HL-60/S4 (cell line): ENCODE measurements around the gene AHCYL2.
"Not testable (repeated sequence)": the region's sequence is repeated elsewhere in the genome, so short reads cannot be mapped to it uniquely, and the experiment has no call there.

Source experiments
- in situ Hi-C: fragments of 300-500 bp; cut with MboI; formaldehyde crosslinking; loops from 2 replicates; pipeline ENCODE4 v1.14.3; 2022; ENCODE audit warnings: low sequenced_read_pairs

The AHCYL2 gene

DNA sequence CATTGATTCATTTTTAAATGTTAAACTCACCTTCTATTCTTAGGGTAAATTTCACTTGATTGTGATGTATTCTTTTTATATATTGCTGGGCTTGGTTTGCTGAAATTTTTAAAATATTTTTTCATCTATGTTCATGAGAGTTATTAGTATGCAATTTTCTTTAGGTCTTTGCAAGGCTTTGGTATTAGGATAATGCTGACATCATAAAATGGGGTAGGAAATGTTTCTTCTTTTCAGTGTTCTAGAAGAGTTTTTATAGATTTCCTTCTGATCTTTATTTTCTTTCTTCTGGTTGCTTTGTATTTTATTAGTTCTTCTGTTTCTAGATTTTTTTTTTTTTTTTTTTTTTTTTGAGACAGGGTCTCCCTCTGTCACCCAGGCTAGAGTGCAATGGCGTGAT is 56.3 kb downstream of the AHCYL2 start:
- in situ Hi-C loops, result no loop called here

DNA sequence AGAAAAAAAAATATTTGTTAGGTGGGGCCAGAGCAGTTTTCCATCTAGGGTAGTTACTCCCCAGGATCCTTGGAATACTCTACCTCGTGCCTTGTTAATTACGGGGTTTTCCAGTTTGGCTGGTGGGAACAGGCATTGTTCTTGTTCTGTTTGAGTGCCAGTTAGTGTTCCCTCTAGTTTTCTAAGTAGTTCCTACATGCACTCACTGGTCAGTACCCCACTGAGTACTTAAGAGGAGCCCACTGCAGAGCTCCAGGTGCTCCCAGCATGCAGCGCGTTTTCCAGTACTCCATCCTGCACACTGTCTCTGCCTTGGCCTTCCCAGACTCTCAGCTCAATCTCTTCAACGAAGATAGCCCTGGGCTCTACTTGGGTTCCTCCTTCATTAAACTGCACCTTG is 58.0 kb downstream of the AHCYL2 start:
- in situ Hi-C loops, result no loop called here

DNA sequence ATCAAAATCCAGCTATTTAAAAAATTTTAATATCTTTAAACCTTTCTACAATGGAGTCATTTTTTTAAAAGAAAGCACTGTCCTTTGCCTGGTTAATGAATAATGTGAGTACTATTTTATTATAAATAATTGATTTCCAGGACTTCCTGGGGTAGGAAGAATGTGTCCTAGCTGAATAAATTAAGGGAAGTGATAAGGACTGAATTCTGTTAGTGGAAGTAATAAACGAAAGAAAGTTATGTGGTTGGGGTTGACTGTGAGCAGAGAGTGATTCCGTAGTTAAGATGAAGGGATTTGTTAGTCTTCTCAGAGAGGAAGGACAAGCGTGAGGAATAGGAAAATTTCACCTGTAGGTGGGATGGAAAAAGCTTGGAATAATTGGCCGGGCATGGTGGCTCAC is 59.1 kb downstream of the AHCYL2 start:
- in situ Hi-C loops, result no loop called here

DNA sequence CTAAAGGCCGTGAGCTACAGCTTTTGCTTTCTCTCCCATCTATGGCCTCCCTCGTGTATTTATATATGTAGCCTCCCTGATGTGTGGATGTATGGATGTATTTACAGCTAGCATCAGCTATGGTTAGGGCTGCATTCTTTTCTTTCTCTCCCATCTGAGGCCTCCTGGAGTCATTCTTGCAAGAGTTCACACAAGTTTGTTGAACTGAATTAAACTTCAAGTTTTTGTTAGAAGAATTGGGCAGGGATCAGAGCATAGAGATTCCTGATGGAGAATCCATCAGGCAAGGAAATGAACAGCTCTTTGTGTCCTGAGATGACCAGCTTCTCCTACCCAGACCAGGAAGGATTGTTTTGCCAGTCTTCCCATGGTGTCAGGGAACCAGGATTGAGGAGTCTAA is 60.3 kb downstream of the AHCYL2 start:
- in situ Hi-C loops, result no loop called here

DNA sequence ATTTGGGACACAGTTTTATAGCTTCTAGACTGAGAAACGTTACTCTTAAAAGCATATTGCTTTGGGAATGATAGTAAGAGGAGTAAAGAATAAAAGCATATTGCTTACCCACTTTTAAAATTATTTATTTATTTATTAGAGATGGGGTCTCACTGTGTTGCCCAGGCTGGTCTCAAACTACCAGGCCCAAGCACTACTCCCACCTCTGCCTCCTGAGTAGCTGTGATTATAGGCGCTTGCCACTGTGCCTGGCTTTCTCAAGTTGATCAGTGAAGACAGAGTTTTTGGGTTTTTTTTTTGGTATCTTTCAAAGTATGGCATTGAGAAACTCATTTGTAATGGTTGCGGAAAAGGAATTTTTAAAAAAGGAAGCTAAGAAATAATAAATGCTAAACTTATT is 68.0 kb downstream of the AHCYL2 start:
- in situ Hi-C loops, result no loop called here

DNA sequence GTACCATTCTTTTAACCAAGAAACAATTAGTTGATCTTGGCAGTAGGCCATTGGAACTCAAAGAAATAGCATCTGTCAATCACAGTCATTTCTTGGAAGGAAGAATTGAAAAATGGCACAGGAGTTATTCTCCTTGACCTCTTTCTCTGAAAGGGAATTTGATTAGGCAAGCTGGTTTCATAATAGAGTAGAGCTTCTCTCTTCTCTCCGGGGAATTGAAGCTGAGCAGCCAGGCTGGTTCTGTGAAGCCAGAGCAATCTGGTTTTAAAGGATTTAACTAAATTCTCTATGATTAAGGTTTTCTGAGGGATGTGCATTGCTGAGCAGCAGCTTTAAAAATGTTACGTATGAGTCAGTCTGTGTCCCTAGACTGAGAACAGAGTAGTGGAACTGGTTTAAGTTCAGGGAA is 70.2 kb downstream of the AHCYL2 start:
- in situ Hi-C loops, result no loop called here

DNA sequence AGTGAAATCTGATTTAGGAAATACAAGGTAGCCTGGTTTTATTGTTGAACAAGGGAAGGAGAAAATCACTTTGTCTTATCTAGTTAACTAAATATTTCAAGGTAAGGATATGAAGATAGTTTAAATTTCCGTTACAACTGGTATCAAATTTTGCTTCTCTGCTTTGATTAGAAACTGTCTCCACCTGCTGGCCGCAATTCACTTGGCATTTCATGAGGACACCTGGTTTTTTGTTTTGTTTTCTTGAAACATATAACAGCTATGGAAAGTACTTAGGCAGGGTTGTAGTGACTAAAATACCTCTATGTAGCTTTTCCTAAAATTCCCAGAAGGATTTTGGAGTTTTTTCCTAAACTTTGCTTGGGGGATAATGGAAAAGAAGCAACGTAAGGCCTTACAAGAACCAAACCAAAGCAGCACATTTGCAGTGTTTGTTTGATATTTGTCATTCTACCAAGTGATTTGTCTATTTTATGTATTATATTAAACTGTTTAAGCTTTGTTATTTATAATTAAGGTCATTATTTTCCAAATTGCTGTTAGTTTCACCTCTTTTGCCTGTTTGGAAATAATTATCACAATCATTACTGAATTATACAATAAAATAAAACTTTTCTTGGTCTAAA is 73.6 kb downstream of the AHCYL2 start:
- in situ Hi-C loops, result no loop called here

DNA sequence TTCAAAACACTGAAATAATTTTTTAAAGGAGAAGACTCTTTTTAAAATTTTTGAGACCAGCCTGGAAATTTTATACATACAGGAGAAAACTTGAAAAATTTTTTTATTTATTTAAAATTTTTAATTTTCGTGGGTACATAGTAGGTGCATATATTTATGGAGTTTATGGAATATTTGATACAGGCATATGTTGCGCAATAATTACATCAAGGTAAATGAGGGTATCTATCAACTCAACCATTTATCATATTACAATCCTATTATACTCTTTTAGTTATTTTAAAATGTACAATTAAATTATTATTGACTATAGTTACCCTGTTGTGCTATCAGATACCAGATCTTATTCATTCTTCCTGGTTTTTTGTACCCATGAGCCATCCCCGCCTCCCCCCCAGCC is 75.1 kb downstream of the AHCYL2 start:
- in situ Hi-C loops, result no loop called here

DNA sequence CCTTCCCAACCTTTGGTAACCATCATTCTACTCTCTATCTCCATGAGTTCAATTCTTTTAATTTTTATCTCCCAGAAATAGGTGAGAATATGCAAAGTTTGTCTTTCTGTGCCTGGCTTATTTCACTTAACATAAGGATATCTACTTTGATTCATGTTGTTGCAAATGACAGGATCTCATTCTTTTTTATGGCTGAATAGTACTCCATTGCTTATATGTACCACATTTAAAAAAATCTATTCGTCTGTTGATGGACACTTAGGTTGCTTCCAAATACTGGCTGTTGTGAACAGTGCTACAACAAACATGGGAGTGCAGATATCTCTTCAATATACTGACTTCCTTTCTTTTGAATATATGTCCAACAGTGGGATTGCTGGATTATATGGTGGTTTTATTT is 75.5 kb downstream of the AHCYL2 start:
- in situ Hi-C loops, result not testable (repeated sequence)

DNA sequence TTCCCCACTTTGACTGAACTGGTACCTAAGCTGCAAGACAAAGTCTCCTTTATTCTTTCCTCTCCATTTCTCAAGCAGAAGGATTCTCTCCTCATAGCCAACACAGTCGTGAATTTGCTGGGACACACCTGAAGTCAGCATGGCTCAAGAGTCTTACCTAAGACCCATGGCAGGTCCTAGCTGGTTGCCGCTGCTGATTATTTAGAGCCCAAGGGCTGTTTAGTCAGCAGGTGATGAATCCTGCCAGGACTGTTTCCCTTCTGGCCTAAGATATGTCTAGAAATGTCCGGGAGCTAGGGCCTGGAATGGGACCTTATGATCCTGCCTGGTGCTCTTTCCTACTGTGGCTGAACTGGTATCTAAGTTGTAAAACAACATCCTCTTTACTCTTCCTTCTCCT is 82.8 kb downstream of the AHCYL2 start:
- in situ Hi-C loops, result no loop called here

DNA sequence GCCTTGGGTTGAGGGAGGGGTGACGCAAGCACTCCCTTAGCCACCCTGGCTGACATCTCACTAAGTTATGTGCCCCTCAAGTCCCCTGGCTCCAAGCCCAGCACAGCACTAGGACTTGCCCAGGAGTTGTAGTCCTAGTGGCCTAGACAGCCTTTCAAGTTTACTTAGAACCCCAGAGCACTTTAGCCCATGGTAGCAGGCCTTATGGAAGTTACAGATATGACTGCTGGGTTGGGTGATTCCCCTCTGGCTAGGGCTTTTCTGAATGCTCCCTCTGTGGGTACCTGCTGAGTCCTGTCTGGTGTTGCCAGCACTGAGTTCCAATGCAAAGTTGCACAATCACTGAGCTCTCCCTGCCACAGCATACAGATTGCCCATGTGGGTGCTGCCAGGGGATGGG is 83.2 kb downstream of the AHCYL2 start:
- in situ Hi-C loops, result no loop called here

DNA sequence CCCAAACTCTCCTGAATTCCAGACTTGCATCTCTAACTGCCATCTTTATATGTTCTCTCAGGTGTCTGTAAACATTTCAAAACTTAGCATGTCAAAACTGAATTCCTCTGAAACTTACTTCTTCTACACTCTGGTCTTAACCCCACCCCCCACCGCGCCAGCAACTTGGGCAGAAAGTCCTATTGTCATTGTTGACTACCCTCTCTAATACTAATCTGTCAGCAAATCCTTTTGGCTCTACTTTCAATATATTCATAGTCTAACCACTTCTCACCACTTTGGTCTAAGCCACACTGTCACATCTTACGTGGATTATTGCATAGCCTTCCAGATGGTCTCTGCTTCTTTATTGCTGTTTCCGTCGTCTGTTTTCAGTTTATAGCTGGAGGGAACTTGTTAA is 86.6 kb downstream of the AHCYL2 start:
- in situ Hi-C loops, result no loop called here

DNA sequence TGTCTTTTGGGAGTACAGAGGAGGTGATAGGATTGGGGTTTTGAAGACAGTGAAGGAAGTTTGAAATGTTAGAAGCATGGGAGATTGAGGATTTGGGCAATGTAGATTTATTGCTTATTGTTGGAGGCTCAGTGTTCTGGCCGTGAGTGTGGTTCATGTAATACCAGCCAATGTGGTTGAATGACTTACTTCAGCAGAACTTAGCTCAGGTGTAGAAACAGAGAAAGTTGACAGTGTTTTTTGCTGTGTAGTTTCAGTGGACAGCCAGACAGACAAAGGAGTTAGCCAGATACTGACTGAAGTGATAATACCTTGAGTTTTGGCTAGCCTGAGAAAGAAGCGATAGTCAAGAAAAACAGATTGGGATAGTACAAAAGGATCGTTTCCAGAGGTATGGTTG is 88.5 kb downstream of the AHCYL2 start:
- in situ Hi-C loops, result no loop called here

DNA sequence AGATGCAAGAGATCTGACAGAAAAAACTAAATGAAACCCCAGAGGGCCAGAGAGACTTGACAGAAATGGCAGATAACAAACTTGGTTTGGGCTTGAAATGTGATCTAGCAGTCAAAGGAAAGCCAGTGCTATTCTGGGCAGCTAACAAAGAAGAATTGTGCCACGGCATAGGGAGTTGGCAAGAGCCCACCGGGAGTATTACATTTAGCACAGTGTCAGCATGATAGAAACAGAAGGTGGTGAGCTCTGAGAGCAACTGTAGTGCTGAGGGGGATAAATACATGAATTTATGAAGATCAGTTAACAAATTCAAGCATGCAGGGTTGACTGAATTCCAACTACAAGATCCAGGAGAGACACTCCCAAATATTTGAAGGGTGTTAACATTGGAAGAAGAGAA is 91.1 kb downstream of the AHCYL2 start:
- in situ Hi-C loops, result no loop called here

DNA sequence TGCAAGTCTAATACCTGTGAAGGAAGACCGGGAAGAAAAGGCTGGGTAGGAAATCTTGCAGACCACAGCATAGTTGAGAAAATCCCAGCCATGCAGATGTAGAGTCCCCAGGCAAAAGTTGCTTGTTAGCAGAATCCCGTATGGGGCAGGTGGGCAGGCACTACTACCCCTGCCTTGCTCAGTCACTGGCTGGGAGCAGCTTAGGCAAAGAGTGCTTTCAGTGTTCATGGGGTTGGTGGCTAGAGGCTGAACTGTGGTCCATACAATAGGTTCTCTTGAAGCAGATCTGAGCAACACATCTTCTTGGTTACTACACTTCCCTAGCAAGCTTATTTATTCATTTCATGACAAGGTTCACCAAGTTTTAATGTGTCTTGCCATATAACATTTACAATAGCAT is 92.6 kb downstream of the AHCYL2 start:
- in situ Hi-C loops, result no loop called here

DNA sequence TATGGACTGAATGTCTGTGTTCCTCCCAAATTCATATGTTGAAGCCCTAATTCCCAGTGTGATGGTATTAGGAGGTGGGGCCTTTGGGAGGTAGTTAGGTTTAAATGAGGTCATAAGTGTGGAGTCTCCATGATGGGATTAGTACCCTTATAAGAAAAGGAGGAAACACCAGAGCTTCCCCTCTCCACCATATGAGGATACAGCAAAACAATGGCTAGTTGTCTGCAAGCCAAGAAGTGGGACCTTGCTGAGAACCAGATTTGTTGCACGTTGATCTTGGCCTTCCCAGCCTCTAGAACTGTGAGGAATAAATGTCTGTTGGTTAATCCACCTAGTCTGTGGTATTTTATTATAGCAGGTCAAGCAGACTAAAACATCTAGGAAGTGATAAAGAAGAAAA is 102.2 kb downstream of the AHCYL2 start:
- in situ Hi-C loops, result no loop called here

DNA sequence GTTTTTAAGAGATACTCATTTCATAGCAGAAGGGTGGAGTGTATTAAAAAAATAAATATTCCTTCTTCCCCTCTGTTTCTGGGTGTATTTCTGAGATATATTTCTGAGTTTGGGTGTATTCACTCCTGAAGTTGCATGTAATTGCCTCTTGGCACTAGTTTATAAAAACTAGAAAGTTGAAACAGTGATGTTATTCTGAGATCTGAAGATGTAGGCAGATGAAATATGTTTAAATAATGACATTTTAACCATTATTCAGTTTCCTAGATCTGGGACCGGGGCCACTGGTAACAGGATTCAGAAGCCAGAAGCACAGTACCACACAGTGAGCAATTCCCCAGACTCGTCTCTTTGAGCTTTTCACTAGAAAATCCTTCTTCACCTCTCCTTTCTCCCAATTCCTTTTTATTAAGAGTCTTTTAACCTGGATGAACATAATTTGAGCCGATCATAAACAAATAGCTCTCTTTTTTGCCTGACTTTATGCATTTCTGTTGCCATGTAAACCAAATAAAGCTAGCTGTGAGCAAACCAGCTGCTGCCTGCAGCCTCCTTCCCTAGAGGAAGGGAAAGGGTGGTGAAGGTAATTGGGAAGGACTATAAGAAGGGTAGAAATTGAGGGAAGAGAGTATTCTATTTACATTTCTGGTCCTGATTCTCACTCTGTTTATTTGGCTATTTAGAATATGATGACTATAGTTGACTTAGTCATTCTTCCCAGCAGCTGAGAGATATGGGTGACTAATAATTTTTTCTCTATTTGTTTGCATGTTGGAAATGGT is 107.6 kb downstream of the AHCYL2 start:
- in situ Hi-C loops, result no loop called here

DNA sequence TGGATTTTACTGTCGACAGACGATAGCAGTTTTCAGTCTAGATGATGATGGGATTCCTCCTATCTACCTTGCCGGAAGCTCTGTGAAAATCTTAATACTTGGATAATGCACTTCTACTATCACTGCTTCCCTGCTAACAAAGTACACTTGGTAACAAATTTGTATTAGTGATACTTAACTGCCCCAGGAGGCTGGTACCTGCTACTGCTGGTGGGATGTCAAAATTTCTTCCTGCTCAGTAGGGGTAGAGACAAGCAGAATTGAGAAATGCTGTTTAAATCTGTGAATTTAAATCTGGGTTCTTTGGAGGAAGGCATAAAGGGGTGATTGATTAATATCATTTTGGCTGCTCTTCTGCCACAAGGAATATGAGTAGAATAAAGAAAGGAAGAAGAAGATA is 109.6 kb downstream of the AHCYL2 start:
- in situ Hi-C loops, result no loop called here

DNA sequence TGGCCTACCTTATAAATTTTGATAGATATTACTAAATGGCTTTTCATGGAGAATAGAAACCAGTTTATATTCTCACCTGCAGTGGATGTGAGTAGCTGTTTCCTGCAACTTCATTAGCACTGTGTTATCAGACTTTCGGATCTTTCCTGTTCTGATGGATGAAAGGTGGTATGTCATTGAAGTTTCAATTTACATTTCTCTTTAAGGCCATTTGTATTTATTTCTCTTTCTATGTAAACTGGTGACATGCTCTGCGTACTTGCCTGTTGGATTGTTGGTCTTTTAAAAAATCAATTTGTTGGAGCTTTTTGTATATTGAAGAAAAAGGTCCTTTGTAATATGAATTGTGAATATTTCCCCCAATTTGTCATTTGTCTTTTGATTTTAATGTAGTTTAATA is 113.6 kb downstream of the AHCYL2 start:
- in situ Hi-C loops, result no loop called here

DNA sequence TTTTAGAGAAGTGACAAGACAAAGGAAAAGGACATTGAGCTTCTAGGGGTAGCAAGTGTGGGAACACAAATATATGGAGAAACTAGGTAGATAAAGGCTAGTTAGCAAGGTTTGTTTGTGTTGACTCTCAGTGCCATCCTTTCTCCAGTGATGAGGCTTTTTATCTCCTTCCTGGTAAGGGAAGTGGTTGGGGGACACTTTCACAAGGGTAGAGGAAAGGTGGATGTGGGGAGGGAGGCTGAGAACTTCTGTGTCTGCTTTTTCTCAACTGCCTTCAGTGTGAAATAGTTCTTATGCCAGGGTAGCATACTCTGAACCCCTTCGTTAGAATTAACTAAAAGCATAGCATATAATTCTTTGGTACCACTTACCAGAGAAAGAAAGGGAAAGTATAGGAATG is 116.4 kb downstream of the AHCYL2 start:
- in situ Hi-C loops, result no loop called here

DNA sequence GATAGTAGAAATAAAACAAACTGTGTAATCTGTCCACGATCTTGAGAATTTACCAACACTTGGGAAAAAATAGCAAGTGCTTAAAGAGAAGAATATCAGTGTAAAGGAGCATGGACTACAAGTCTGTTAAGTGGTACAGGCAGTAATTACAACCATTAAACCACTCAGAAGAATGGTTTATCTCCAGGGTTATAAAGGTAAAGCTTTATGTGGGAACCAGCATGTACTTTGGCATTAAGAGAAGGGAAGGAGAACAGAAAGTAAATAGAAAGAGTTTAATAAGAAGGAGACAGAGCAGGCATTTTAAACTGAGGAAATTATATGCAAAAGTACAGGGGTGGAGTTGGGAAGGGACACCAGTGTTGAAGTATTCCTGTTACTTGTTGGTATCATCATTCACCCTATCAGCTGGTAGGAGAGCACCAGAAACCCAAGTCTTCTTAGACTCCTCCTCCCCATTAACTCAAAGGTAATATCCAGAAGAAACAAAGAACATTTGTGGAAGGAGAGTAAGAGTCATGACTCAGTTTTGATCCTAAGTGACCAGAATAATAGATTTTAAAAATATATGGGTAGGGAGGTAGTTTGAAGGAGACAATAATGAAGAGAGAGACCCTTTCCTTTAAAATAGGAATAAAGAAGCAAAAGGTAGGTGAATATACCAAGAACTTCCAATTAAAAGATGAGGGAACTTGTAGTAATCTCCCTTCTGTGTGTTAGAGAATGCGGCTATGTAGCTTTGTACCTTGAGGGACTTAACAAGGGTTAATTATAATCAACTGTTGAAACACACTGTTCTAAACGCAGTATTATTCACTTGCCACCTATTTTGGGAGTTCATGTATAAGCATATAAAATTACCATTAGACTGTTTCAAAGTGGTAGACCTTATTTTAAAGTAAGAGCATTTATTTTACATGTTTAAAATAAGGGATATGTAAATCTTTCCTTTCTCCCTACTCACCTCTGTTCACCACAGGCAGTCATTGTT is 117.3 kb downstream of the AHCYL2 start:
- in situ Hi-C loops, result no loop called here
